HG02938 (cell line): ENCODE results near the gene ADAM10.
"Not testable (repeated sequence)": the region's sequence is repeated elsewhere in the genome, so short reads cannot be mapped to it uniquely, and the experiment has no call there.

ENCODE experiments used
- ATAC-seq: cut with Tn5 transposase; IDR thresholded peaks from one replicate; pipeline ENCODE4 v1.9.1; 2021; ENCODE audit warnings: mild to moderate bottlenecking, moderate library complexity; ENCODE audit not compliant: unreplicated experiment

Gene ADAM10

GRCh38 chr15:58622877-58623276 is 126.6 kb downstream of the ADAM10 start:
- ATAC-seq, result no peak

GRCh38 chr15:58620268-58620667 is 129.2 kb downstream of the ADAM10 start:
- not testable (repeated sequence) for ATAC-seq

- no peak for ATAC-seq
Measured at GRCh38 chr15:58616171-58616570, 133.3 kb downstream of the ADAM10 start.

GRCh38 chr15:58611731-58612676 is 137.5 kb downstream of the ADAM10 start:
- ATAC-seq, result no peak

GRCh38 chr15:58608711-58609110 is 140.8 kb downstream of the ADAM10 start:
- no peak for ATAC-seq

GRCh38 chr15:58608129-58608590 is 141.3 kb downstream of the ADAM10 start:
- no peak for ATAC-seq

GRCh38 chr15:58606577-58607080 is 142.9 kb downstream of the ADAM10 start:
- no peak for ATAC-seq

GRCh38 chr15:58605931-58606530 is 143.5 kb downstream of the ADAM10 start:
- no peak for ATAC-seq

- ATAC-seq, result no peak
Measured at GRCh38 chr15:58604455-58604923, 145.0 kb downstream of the ADAM10 start.

- ATAC-seq, result not testable (repeated sequence)
Measured at GRCh38 chr15:58603927-58604326, 145.6 kb downstream of the ADAM10 start.

GRCh38 chr15:58602823-58603222 is 146.7 kb downstream of the ADAM10 start:
- ATAC-seq, result no peak

- no peak for ATAC-seq
Measured at GRCh38 chr15:58598829-58599210, 150.7 kb downstream of the ADAM10 start.

- no peak for ATAC-seq
Measured at GRCh38 chr15:58597943-58598828, 151.3 kb downstream of the ADAM10 start.

GRCh38 chr15:58595516-58596263 is 153.8 kb downstream of the ADAM10 start:
- no peak for ATAC-seq

- no peak for ATAC-seq
Measured at GRCh38 chr15:58594898-58595297, 154.6 kb downstream of the ADAM10 start.

GRCh38 chr15:58593870-58594269 is 155.6 kb downstream of the ADAM10 start:
- no peak for ATAC-seq

GRCh38 chr15:58590926-58591325 is 158.6 kb downstream of the ADAM10 start:
- no peak for ATAC-seq

GRCh38 chr15:58590236-58590635 is 159.3 kb downstream of the ADAM10 start:
- no peak for ATAC-seq

GRCh38 chr15:58589047-58589446 is 160.5 kb downstream of the ADAM10 start:
- no peak for ATAC-seq

- ATAC-seq, result no peak
Measured at GRCh38 chr15:58588096-58588495, 161.4 kb downstream of the ADAM10 start.
